Right ventricle myocardium inferior (tissue), 1 donor: Measurements from ENCODE around the gene RPS6KA2. TPM values are rescaled to one million over a fixed set of nuclear protein-coding genes. Genes with fewer than 3 reads are reported as not detected.
A peak's percentile ranks its signal among the peaks of the same experiment; 100 is the strongest.
"Not testable (repeated sequence)": the region's sequence is repeated elsewhere in the genome, so short reads cannot be mapped to it uniquely, and the experiment has no call there.

Source experiments
- ATAC-seq: fragments of 200-7000 bp; cut with Tn5 transposase; one replicate; pipeline ENCODE4 v1.9.1; 2020; ENCODE audit warnings: mild to moderate bottlenecking, moderate library complexity
- DNase-seq: peaks from one replicate; pipeline ENCODE4 v3.0.0; 2021; ENCODE audit errors: missing footprints
- intact Hi-C: fragments of 100-400 bp; cut with DNase I; formaldehyde crosslinking; loops from one replicate; pipeline ENCODE4 v1.11.0; 2022
- total RNA-seq: library from RNA; stranded (reverse); fragmentation: NEBNext Ultra II Directional; extraction: Animal tissue kit (Norgen Biotek cat#: 25700); gene quantifications from one replicate; pipeline ENCODE4 v1.2.1, GENCODE V29; 2021
- donor health status: DM: no; HTN: yes; CAD: no; lungs with severe emphysema.

RPS6KA2 gene
- total RNA-seq, 1 donor from 2014 or later, result 55.5 TPM

- no peak for DNase-seq
- no peak for ATAC-seq
- intact Hi-C loops, result no loop called here
These were observed 42.1 kb downstream of the RPS6KA2 start for GRCh38 chr6:166584853-166585429.

GRCh38 chr6:166584155-166584554 lies 42.9 kb downstream of the RPS6KA2 start:
- intact Hi-C loops, result no loop called here
- ATAC-seq (peak; percentile 18), DNase-seq (no peak)

- ATAC-seq (no peak), DNase-seq (no peak)
- intact Hi-C loops, result no loop called here
These were observed 43.7 kb downstream of the RPS6KA2 start for GRCh38 chr6:166583230-166583965.

GRCh38 chr6:166582258-166582657 lies 44.8 kb downstream of the RPS6KA2 start:
- DNase-seq (no peak), ATAC-seq (no peak)
- intact Hi-C loops, result no loop called here

GRCh38 chr6:166581801-166582200 lies 45.2 kb downstream of the RPS6KA2 start:
- ATAC-seq, intact Hi-C loops, DNase-seq: not testable (repeated sequence)

- intact Hi-C loops, result no loop called here
These were observed 46.0 kb downstream of the RPS6KA2 start for GRCh38 chr6:166581091-166581511.

GRCh38 chr6:166580076-166581050 lies 46.7 kb downstream of the RPS6KA2 start:
- peak; percentile 50 for DNase-seq
- ATAC-seq, result no peak
- intact Hi-C loops, result no loop called here

More at GRCh38 chr6:166581091-166581511, 46.0 kb downstream of the RPS6KA2 start:
- DNase-seq, result no peak
- no peak for ATAC-seq

GRCh38 chr6:166579237-166579850 lies 47.7 kb downstream of the RPS6KA2 start:
- no peak for DNase-seq
- no peak for ATAC-seq
- intact Hi-C loops, result no loop called here

GRCh38 chr6:166578536-166579236 lies 48.4 kb downstream of the RPS6KA2 start:
- intact Hi-C loops, result no loop called here
- no peak for DNase-seq
- ATAC-seq, result no peak

GRCh38 chr6:166575205-166575604 lies 51.8 kb downstream of the RPS6KA2 start:
- DNase-seq (peak; percentile 57), ATAC-seq (peak; percentile 90)
- intact Hi-C loops, result loop anchor here (1.0 kb wide), 1 partner anchor 18 kb away; no protein-coding TSS in a partner anchor

- ATAC-seq (no peak), DNase-seq (no peak)
- intact Hi-C loops, result no loop called here
These were observed 53.4 kb downstream of the RPS6KA2 start for GRCh38 chr6:166573511-166574216.

- intact Hi-C loops, result no loop called here
- ATAC-seq (peak; percentile 66), DNase-seq (peak; percentile 45)
These were observed 54.4 kb downstream of the RPS6KA2 start for GRCh38 chr6:166572370-166573261.

- ATAC-seq, result no peak
- no peak for DNase-seq
- intact Hi-C loops, result no loop called here
These were observed 55.9 kb downstream of the RPS6KA2 start for GRCh38 chr6:166570929-166571713.

GRCh38 chr6:166569206-166569605 lies 57.8 kb downstream of the RPS6KA2 start:
- ATAC-seq (no peak), DNase-seq (no peak)
- intact Hi-C loops, result no loop called here

GRCh38 chr6:166567813-166568212 lies 59.2 kb downstream of the RPS6KA2 start:
- no peak for DNase-seq
- intact Hi-C loops, result no loop called here
- no peak for ATAC-seq

GRCh38 chr6:166567107-166567506 lies 59.9 kb downstream of the RPS6KA2 start:
- DNase-seq (no peak), ATAC-seq (no peak)
- intact Hi-C loops, result no loop called here
